Smooth muscle cell of bladder (primary cell): ENCODE measurements around the gene GTF2A2. TPM values are rescaled to one million over a fixed set of nuclear protein-coding genes. Genes with fewer than 3 reads are reported as not detected.

ENCODE experiments used
- total RNA-seq: library from RNA; depleted of rRNA; stranded (reverse); fragments of >200 nt; gene quantifications from 2 replicates; pipeline ENCODE4 v1.2.3, GENCODE V29; 2014

The GTF2A2 gene, protein sequence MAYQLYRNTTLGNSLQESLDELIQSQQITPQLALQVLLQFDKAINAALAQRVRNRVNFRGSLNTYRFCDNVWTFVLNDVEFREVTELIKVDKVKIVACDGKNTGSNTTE
- total RNA-seq, result 23.6 and 30.4 TPM in 2 replicates

DNA sequence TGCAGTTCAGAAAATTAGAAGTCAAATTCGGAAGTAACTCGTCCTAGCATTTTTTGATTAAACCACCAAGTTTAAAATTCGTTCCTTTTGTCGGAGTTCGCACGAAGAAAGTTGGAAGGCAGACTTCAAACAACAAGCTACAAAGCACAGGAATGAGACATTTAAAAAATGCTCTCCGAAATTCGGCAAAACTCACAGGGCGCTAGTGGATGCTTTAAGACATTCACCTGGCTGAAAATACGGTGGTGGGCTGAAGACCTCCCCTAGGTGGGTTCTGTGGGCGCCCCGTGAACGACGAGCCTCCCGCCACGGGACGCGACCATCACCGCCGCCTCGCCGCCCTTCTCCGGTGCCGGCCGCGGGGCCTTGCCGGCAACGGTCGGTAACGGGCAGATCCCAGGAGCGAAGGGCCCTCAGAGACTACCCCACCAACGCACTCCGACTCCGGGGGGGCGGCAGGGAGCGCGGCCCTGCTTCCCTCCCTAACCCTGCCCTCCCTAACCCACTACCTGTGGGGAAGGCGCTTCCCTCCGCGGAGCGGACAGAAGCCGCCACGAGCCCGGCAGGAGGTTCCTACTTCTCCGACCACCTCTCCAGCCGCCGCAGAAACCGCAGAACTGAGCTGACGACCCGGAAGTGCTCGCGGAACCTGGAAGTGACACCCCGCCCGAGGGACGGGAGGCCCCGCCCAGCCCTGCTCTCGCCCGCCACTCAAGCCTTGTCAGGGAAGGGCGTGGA lies at the start of gene GTF2A2:
Gene GTF2A2, minus strand, starts transcription at position 619 of the 738 bp plus-strand sequence. CDS start 5,238 bp downstream, outside the sequence.

DNA sequence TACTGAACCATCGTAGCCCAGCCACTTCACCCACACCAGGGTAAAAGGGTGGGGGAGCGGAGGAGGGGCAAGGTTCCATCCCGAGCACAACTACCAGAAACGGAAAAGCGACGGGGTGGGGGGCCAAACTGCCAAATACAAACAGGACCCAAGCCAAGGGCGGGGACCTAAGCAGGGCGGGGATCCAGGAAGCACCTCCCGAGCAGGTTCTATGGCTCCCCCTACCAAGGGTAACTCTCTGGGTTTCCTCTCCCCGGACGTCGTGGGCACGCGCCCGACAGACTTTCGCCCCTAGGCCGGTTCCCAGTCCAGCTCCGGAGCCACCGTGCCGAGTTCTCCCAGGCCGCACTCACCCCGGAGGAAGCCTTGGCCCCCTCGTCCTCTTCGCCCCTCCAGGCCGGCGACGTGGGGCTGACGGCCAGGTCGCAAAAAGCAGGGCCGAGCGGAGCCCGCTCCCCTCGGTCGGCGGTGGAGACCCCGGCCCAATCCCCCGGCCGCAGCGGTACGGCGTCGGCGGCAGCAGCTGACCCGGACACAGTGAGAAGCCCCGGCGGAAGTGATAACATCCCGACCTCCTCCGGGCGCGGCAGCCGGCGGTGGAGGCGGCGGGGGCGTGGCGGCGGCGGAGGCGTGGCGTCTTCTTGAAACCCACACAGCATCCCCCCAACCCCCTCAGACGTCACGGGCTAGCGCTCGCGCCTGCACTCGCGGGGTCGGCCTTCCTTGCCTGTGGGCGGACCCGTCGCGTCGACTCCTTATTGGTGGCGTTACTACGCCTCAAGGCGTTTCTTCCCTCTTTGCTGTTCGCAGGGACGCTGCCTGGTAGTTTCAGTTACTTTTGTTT lies 31.7 kb upstream of the GTF2A2 start, which contains the start of gene BNIP2:
Gene BNIP2, minus strand, starts transcription at position 539 of the 844 bp plus-strand sequence. CDS start 6,863 bp downstream, outside the sequence.

DNA sequence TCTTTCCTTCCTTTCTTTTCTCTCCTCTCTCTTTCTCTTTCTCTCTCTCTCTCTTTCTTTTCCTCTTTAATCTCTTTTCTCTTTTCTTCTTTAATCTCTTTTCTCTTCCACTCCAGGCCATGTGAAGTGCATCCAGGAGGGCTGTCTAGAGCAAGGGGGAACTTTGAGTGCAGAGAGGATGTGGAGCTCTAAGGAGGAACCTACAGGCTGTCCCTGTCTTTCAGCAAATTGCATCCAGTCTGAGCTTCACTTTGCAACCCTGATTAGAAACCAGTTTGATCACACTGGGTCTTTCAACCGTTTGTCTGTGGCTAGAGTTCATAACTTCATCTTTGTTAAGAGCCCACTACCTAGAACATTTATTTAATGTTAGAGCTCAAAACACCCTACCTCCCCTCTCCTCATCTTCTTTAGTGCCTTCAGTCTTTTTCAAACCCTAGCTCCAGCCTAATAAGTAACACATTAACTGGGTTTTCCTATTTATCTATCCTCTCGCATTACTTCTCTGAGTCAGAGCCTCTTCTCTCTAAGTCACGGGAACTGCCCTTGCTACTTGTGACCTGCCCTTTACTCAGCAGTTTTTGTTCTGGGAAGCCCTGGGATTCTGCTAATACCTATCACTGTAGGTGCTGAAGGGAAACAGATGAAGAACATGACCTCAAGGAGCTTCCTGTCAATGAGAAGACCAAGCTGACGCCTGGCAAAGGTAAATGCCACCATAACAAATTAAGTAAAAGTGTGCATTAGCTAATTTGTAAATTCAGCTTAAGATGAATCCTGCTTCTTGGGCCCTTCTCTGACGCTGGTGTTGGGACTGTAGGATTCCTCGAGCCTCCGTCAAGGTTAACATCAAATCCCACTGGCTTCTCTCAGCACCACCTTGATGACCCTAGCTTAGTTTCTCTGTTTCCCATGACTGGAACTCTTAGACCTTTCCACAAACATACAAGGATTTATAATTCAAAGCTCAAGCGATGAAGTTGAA lies 45.7 kb downstream of the GTF2A2 start, which contains the start of gene GCNT3:
Gene GCNT3, plus strand, starts transcription at position 508 of the 985 bp plus-strand sequence. CDS start 6,456 bp downstream, outside the sequence.

Other genes starting within 250 kb of the GTF2A2 start
- gene FAM81A, start 219.3 kb downstream of the GTF2A2 start, total RNA-seq, result under 0.01 and 0.18 TPM in 2 replicates
- 0.14 and 0.46 TPM in 2 replicates for gene GCNT3, start 45.7 kb downstream of the GTF2A2 start, total RNA-seq
- gene BNIP2, start 31.8 kb upstream of the GTF2A2 start, total RNA-seq, result 66.1 and 96.1 TPM in 2 replicates